MM.1S (cell line): ENCODE measurements around the gene LPAR6.

Experiments
- DNase-seq: peaks from one replicate; pipeline ENCODE4 v3.0.0-alpha.2; 2015
- H2AFZ ChIP-seq: fragments of 300-600 bp; sonication (generic); 2 replicates; pipeline ENCODE4 v1.6.0; 2016; ENCODE audit warnings: antibody characterized with exemption, low read length
- H3F3A ChIP-seq: fragments of 300-600 bp; sonication (generic); 2 replicates; pipeline ENCODE4 v1.6.1; 2016; ENCODE audit warnings: mild to moderate bottlenecking, antibody characterized with exemption, low read length, moderate library complexity, mixed read lengths; ENCODE audit not compliant: insufficient read depth
- H3K27ac ChIP-seq: fragments of 300-600 bp; sonication (generic); 2 replicates; pipeline ENCODE4 v1.5.1; 2016; ENCODE audit warnings: mild to moderate bottlenecking, low read length
- H3K27me3 ChIP-seq: fragments of 300-600 bp; sonication (generic); replicated peaks from 2 replicates; pipeline ENCODE4 v1.6.0; 2016; ENCODE audit warnings: low read length; ENCODE audit not compliant: insufficient read depth
- H3K36me3 ChIP-seq: fragments of 300-600 bp; sonication (generic); replicated peaks from 2 replicates; pipeline ENCODE4 v1.6.1; 2016; ENCODE audit warnings: mild to moderate bottlenecking, low read length, mixed read lengths; ENCODE audit not compliant: insufficient read depth
- H3K4me1 ChIP-seq: fragments of 300-600 bp; sonication (generic); 2 replicates; pipeline ENCODE4 v1.6.1; 2016; ENCODE audit warnings: low read length, mixed read lengths
- H3K4me2 ChIP-seq: fragments of 300-600 bp; sonication (generic); 2 replicates; pipeline ENCODE4 v1.6.0; 2016; ENCODE audit warnings: low read depth, low read length
- H3K4me3 ChIP-seq: fragments of 300-600 bp; sonication (generic); 2 replicates; pipeline ENCODE4 v1.5.1; 2016; ENCODE audit warnings: low read length, mixed read lengths
- H3K79me2 ChIP-seq: fragments of 300-600 bp; sonication (generic); 2 replicates; pipeline ENCODE4 v1.6.1; 2016; ENCODE audit warnings: mixed run types, low read length, mixed read lengths
- H3K9ac ChIP-seq: fragments of 300-600 bp; sonication (generic); 2 replicates; pipeline ENCODE4 v1.6.1; 2016; ENCODE audit warnings: low read length, mixed read lengths
- H3K9me2 ChIP-seq: fragments of 300-600 bp; sonication (generic); replicated peaks from 2 replicates; pipeline ENCODE4 v1.6.1; 2016; ENCODE audit warnings: mild to moderate bottlenecking, low read length, mixed read lengths; ENCODE audit not compliant: insufficient read depth
- H3K9me3 ChIP-seq: fragments of 300-600 bp; sonication (generic); replicated peaks from 2 replicates; pipeline ENCODE4 v1.6.1; 2016; ENCODE audit warnings: mild to moderate bottlenecking, low read length, mixed read lengths; ENCODE audit not compliant: insufficient read depth
- H4K20me1 ChIP-seq: fragments of 300-600 bp; sonication (generic); 2 replicates; pipeline ENCODE4 v1.6.1; 2016; ENCODE audit warnings: mild to moderate bottlenecking, low read length, moderate library complexity, mixed read lengths; ENCODE audit not compliant: insufficient read depth
- EZH2 ChIP-seq: fragments of 300-600 bp; sonication (generic); optimal IDR thresholded peaks from 2 replicates; pipeline ENCODE3; 2017; ENCODE audit warnings: low read depth, mild to moderate bottlenecking, antibody characterized with exemption, low read length, mixed read lengths
- EZH2phosphoT487 ChIP-seq: fragments of 300-600 bp; sonication (generic); IDR thresholded peaks from 2 replicates; pipeline ENCODE4 v1.6.1; 2018; ENCODE audit warnings: antibody characterized with exemption, low read length
- TF ChIP-seq, protein P1 (sequence below): fragments of 300-600 bp; sonication (generic); IDR thresholded peaks from 2 replicates; pipeline ENCODE4 v1.5.1; 2016; ENCODE audit warnings: antibody characterized with exemption, low read length, mixed read lengths

The LPAR6 gene

DNA sequence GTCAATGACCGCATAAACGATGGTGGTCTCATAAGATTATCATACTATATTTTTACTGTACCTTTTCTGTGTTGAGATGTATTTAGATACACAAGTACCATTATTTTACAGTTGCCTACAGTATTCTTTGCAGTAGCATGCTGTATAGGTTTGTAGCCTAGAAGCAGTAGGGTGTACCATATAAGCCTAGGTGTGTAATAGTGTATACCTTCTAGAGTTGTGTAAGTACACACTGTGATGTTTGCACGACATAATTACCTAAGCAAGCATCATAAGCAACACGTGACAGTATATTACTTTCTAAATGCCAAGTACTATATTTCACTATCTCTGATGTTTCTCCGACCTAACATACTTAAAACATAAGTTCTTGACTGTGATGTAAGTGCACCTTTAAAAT, 2.7 kb downstream of the LPAR6 start:
- DNase-seq: no peak
- H3K36me3 ChIP-seq: no peaks in the 10 kb centered on the region
- H3K9me2 ChIP-seq: no peaks in the 10 kb centered on the region
- H3K4me2 ChIP-seq: no peak overlapping the region
- H3K79me2 ChIP-seq: no peaks in the 10 kb centered on the region
- no peak overlapping the region for H2AFZ ChIP-seq
- TF ChIP-seq EZH2 (no peak), EZH2phosphoT487 (no peak)
- TF ChIP-seq, protein P1, sequence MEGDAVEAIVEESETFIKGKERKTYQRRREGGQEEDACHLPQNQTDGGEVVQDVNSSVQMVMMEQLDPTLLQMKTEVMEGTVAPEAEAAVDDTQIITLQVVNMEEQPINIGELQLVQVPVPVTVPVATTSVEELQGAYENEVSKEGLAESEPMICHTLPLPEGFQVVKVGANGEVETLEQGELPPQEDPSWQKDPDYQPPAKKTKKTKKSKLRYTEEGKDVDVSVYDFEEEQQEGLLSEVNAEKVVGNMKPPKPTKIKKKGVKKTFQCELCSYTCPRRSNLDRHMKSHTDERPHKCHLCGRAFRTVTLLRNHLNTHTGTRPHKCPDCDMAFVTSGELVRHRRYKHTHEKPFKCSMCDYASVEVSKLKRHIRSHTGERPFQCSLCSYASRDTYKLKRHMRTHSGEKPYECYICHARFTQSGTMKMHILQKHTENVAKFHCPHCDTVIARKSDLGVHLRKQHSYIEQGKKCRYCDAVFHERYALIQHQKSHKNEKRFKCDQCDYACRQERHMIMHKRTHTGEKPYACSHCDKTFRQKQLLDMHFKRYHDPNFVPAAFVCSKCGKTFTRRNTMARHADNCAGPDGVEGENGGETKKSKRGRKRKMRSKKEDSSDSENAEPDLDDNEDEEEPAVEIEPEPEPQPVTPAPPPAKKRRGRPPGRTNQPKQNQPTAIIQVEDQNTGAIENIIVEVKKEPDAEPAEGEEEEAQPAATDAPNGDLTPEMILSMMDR: no peak
- no peaks in the 10 kb centered on the region for H4K20me1 ChIP-seq
- H3K27me3 ChIP-seq: no peaks in the 10 kb centered on the region
- H3K27ac ChIP-seq: no peak overlapping the region
- H3K4me1 ChIP-seq: no peaks in the 10 kb centered on the region
- H3F3A ChIP-seq: no peaks in the 10 kb centered on the region
- H3K9me3 ChIP-seq: no peaks in the 10 kb centered on the region
- no peak overlapping the region for H3K4me3 ChIP-seq
- no peak overlapping the region for H3K9ac ChIP-seq

GRCh38 chr13:48405875-48406274, 7.0 kb downstream of the LPAR6 start:
- H3K4me2 ChIP-seq: no peak overlapping the region
- no peak overlapping the region for H3K27ac ChIP-seq
- H3K9ac ChIP-seq: no peak overlapping the region
- no peak for DNase-seq
- no peaks in the 10 kb centered on the region for H3K27me3 ChIP-seq
- H3K9me3 ChIP-seq: no peaks in the 10 kb centered on the region
- H3K9me2 ChIP-seq: no peaks in the 10 kb centered on the region
- H3K36me3 ChIP-seq: no peaks in the 10 kb centered on the region
- no peak overlapping the region for H2AFZ ChIP-seq
- peaks cover 11% of the 10 kb centered on the region for H3K4me1 ChIP-seq
- no peaks in the 10 kb centered on the region for H3F3A ChIP-seq
- H4K20me1 ChIP-seq: no peaks in the 10 kb centered on the region
- TF ChIP-seq EZH2phosphoT487: no peak
- no peak for TF ChIP-seq EZH2
- TF ChIP-seq, protein P1: no peak
- H3K79me2 ChIP-seq: no peaks in the 10 kb centered on the region
- H3K4me3 ChIP-seq: no peak overlapping the region

DNA sequence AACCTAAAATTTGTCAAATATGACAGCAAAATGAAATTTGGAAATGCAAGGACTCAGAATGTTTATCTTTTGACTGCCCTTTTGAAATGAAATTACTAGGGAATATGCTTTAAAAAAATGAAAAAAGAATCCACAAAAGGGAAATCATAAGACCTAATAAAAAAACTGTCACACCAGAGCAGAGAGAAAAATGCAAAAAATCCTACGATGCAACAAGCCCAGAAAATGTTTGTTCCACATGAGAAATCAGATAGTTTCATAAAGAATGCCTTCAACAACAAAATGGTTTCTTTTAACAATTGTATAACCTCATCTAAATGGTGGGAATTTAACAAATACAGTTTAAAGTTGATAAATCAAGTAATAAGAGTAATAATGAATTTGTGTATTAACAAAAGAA, 8.0 kb downstream of the LPAR6 start:
- Histone ChIP-seq H3K27ac (no peak overlapping the region), H3K4me1 (peaks cover 21% of the 10 kb centered on the region), H3K4me2 (no peak overlapping the region)

More for the DNA sequence above, 8.0 kb downstream of the LPAR6 start:
- H2AFZ ChIP-seq: no peak overlapping the region
- no peak for DNase-seq
- H3K9me2 ChIP-seq: no peaks in the 10 kb centered on the region
- no peaks in the 10 kb centered on the region for H4K20me1 ChIP-seq
- no peak overlapping the region for H3K9ac ChIP-seq
- H3K9me3 ChIP-seq: no peaks in the 10 kb centered on the region
- TF ChIP-seq EZH2 (no peak), EZH2phosphoT487 (no peak)
- TF ChIP-seq, protein P1: no peak
- no peaks in the 10 kb centered on the region for H3K79me2 ChIP-seq
- H3K27me3 ChIP-seq: no peaks in the 10 kb centered on the region
- H3K36me3 ChIP-seq: no peaks in the 10 kb centered on the region
- H3F3A ChIP-seq: no peaks in the 10 kb centered on the region
- H3K4me3 ChIP-seq: no peak overlapping the region
